Endothelial cell (in vitro differentiated cells): Measurements from ENCODE around the gene FAM117A. TPM values are rescaled to one million over a fixed set of nuclear protein-coding genes. Genes with fewer than 3 reads are reported as not detected.

Source experiments
- DNase-seq: peaks from one replicate; pipeline ENCODE4 v3.0.0; 2021; ENCODE audit warnings: low spot score
- H3K27ac Mint-ChIP-seq: one replicate; pipeline ENCODE4 v1.8.0; 2021; ENCODE audit warnings: mixed read lengths, inconsistent platforms; ENCODE audit not compliant: unreplicated experiment
- H3K27me3 Mint-ChIP-seq: one replicate; pipeline ENCODE4 v1.8.0; 2021; ENCODE audit warnings: mild to moderate bottlenecking, moderate library complexity, mixed read lengths, inconsistent platforms; ENCODE audit not compliant: unreplicated experiment
- H3K36me3 Mint-ChIP-seq: one replicate; pipeline ENCODE4 v1.8.0; 2021; ENCODE audit warnings: mild to moderate bottlenecking, low read depth, mixed read lengths, inconsistent platforms; ENCODE audit not compliant: unreplicated experiment
- H3K4me1 Mint-ChIP-seq: one replicate; pipeline ENCODE4 v1.8.0; 2021; ENCODE audit warnings: mild to moderate bottlenecking, mixed read lengths, inconsistent platforms; ENCODE audit not compliant: unreplicated experiment
- H3K4me3 Mint-ChIP-seq: one replicate; pipeline ENCODE4 v1.8.0; 2021; ENCODE audit warnings: mild to moderate bottlenecking, mixed read lengths, inconsistent platforms; ENCODE audit not compliant: unreplicated experiment
- H3K9me3 Mint-ChIP-seq: one replicate; pipeline ENCODE4 v1.8.0; 2021; ENCODE audit warnings: mixed read lengths, inconsistent platforms; ENCODE audit not compliant: unreplicated experiment
- total RNA-seq: library from RNA; stranded (reverse); fragmentation: NEBNext Ultra II Directional; extraction: Animal tissue kit (Norgen Biotek cat#: 25700); gene quantifications from one replicate; pipeline ENCODE4 v1.2.1, GENCODE V29; 2021; ENCODE audit not compliant: unreplicated experiment
- TF ChIP-seq, protein P1 (sequence below): fragments of 200-600 bp; sonication (generic); IDR thresholded peaks from one replicate; pipeline ENCODE4 v1.5.0; 2021; ENCODE audit warnings: antibody characterized with exemption; ENCODE audit not compliant: unreplicated experiment

FAM117A gene
- total RNA-seq, 1 donor from 2014 or later, result 9.2 TPM

- peak overlapping the region; percentile 8 for H3K27ac Mint-ChIP-seq
- peaks cover 6% of the 10 kb centered on the region for H3K27me3 Mint-ChIP-seq
- no peaks in the 10 kb centered on the region for H3K9me3 Mint-ChIP-seq
- no peak overlapping the region for H3K4me3 Mint-ChIP-seq
- peak; percentile 69 for DNase-seq
- peaks cover 27% of the 10 kb centered on the region for H3K4me1 Mint-ChIP-seq
- TF ChIP-seq, protein P1, sequence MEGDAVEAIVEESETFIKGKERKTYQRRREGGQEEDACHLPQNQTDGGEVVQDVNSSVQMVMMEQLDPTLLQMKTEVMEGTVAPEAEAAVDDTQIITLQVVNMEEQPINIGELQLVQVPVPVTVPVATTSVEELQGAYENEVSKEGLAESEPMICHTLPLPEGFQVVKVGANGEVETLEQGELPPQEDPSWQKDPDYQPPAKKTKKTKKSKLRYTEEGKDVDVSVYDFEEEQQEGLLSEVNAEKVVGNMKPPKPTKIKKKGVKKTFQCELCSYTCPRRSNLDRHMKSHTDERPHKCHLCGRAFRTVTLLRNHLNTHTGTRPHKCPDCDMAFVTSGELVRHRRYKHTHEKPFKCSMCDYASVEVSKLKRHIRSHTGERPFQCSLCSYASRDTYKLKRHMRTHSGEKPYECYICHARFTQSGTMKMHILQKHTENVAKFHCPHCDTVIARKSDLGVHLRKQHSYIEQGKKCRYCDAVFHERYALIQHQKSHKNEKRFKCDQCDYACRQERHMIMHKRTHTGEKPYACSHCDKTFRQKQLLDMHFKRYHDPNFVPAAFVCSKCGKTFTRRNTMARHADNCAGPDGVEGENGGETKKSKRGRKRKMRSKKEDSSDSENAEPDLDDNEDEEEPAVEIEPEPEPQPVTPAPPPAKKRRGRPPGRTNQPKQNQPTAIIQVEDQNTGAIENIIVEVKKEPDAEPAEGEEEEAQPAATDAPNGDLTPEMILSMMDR, result peak; percentile 91
- H3K36me3 Mint-ChIP-seq, result peaks cover 8% of the 10 kb centered on the region
Measured at GRCh38 chr17:49694847-49695697, 68.9 kb downstream of the FAM117A start.

GRCh38 chr17:49692751-49693150 is 71.2 kb downstream of the FAM117A start:
- H3K4me1 Mint-ChIP-seq, result peaks cover 41% of the 10 kb centered on the region
- no peaks in the 10 kb centered on the region for H3K36me3 Mint-ChIP-seq
- peaks cover 8% of the 10 kb centered on the region for H3K27me3 Mint-ChIP-seq
- TF ChIP-seq, protein P1, result no peak
- no peak overlapping the region for H3K4me3 Mint-ChIP-seq
- no peaks in the 10 kb centered on the region for H3K9me3 Mint-ChIP-seq
- no peak overlapping the region for H3K27ac Mint-ChIP-seq
- no peak for DNase-seq

GRCh38 chr17:49691677-49692191 is 72.2 kb downstream of the FAM117A start:
- Mint-ChIP-seq H3K4me3 (peak overlapping the region; percentile 52), H3K27ac (peak overlapping the region; percentile 10), H3K9me3 (no peaks in the 10 kb centered on the region), H3K36me3 (no peaks in the 10 kb centered on the region), H3K4me1 (peaks cover 47% of the 10 kb centered on the region), H3K27me3 (peaks cover 8% of the 10 kb centered on the region)
- TF ChIP-seq, protein P1, result no peak
- DNase-seq, result no peak

- peak overlapping the region; percentile 52 for H3K4me3 Mint-ChIP-seq
- H3K36me3 Mint-ChIP-seq, result no peaks in the 10 kb centered on the region
- H3K27ac Mint-ChIP-seq, result peak overlapping the region; percentile 10
- H3K27me3 Mint-ChIP-seq, result peaks cover 8% of the 10 kb centered on the region
- no peaks in the 10 kb centered on the region for H3K9me3 Mint-ChIP-seq
- peaks cover 49% of the 10 kb centered on the region for H3K4me1 Mint-ChIP-seq
- DNase-seq, result no peak
- TF ChIP-seq, protein P1, result no peak
Measured at GRCh38 chr17:49691086-49691676, 72.8 kb downstream of the FAM117A start.

DNA sequence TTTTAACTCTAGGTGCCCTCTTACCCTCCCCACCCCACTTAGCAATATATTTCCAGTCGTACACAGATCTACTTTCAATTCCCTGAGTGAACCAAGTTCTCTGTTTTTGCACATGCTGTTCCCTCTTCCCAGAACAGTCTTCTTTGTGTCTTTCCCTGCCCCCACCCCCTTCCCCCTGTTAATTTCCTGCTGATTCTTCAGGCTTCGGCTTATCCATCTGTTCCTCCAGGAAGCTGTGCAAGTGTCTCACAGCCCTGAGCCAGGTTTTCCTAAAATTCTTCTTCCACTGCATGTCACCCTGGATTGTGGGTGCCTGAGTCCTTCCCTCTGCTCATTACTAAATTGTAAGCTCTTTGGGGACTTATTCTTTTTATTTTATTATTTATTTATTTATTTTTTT is 73.7 kb downstream of the FAM117A start:
- Mint-ChIP-seq H3K27ac (peak overlapping the region; percentile 92), H3K36me3 (no peaks in the 10 kb centered on the region), H3K9me3 (no peaks in the 10 kb centered on the region), H3K27me3 (peaks cover 7% of the 10 kb centered on the region), H3K4me3 (no peak overlapping the region), H3K4me1 (peaks cover 46% of the 10 kb centered on the region)
- no peak for DNase-seq
- TF ChIP-seq, protein P1, result no peak
